HepG2 (cell line): ENCODE data around the gene CACNA1C.

Experiments used
- CREB1 ChIP-seq, 2 experiments: fragments of 450-650 bp in 1 of 2; IDR thresholded peaks; 2 replicates each; pipeline ENCODE4 v1.6.1; 2016 to 2017; ENCODE audit warnings: control low read depth in 1 of 2, mild to moderate bottlenecking in 1 of 2, missing compliant biosample characterization in 1 of 2, missing genetic modification characterization in 1 of 2
- KAT7 ChIP-seq: IDR thresholded peaks from 2 replicates; pipeline ENCODE4 v1.6.1; 2018; ENCODE audit warnings: borderline replicate concordance, missing compliant biosample characterization
- KLF16 ChIP-seq, 2 experiments: sonication (generic) in 1 of 2; formaldehyde crosslinking in 1 of 2; IDR thresholded peaks; 2 replicates each; pipeline versions ENCODE4 v1.6.1 to v1.8.0; 2016 to 2023; ENCODE audit warnings: missing genetic modification reagents in 2 of 2, missing compliant biosample characterization in 1 of 2
- MTA3 ChIP-seq: sonication (generic); formaldehyde crosslinking; IDR thresholded peaks from 2 replicates; pipeline ENCODE4 v1.4.0; 2020; ENCODE audit warnings: missing genetic modification reagents
- SP5 ChIP-seq: IDR thresholded peaks from 2 replicates; pipeline ENCODE4 v1.6.1; 2016; ENCODE audit warnings: low read depth, borderline replicate concordance
- SRSF1 ChIP-seq: fragments of 200-400 bp; formaldehyde crosslinking; optimal IDR thresholded peaks from 2 replicates; pipeline ENCODE3; 2017; ENCODE audit warnings: mild to moderate bottlenecking, low read depth, low read length, moderate library complexity
- TEAD2 ChIP-seq: sonication (generic); formaldehyde crosslinking; IDR thresholded peaks from 2 replicates; pipeline ENCODE4 v1.9.0; 2021; ENCODE audit warnings: missing genetic modification reagents
- ZBTB10 ChIP-seq: sonication (generic); formaldehyde crosslinking; IDR thresholded peaks from 2 replicates; pipeline ENCODE4 v1.4.0; 2020; ENCODE audit warnings: missing genetic modification reagents, borderline replicate concordance
- ZNF207 ChIP-seq: fragments of 450-650 bp; IDR thresholded peaks from 2 replicates; pipeline ENCODE4 v1.6.1; 2016; ENCODE audit warnings: antibody characterized with exemption, borderline replicate concordance

DNA sequence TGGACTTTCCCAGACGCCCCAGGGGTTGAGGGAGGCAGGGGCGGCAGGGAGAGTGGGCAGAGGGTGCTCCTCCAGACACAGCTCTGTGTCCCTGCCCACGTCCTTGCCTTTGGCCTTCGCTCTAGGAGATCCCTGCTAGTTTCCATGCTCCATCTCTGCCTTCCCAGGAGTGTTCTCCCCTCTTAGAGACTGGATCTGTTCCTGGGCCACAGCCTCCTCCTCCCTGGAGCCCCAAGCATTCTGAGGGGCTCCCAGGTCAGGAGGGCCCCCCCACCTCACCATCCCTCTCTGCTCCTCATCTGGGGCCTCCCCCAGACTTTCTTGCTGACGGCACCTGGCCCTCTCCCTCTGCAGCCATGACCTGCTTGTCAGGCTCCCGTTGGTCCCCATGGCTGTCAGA lies 526.0 kb downstream of the CACNA1C start:
- TF ChIP-seq MTA3 (CRISPR knock-in tag): no peak
- TF ChIP-seq SRSF1: no peak
- no peak for TF ChIP-seq KAT7 (CRISPR knock-in tag)
- no peak for TF ChIP-seq SP5 (CRISPR knock-in tag)
- no peak for TF ChIP-seq KLF16 (CRISPR knock-in tag; IDR thresholded peaks at IDR 0.05)
- TF ChIP-seq ZBTB10: no peak
- TF ChIP-seq ZNF207: no peak
- TF ChIP-seq TEAD2: no peak
- TF ChIP-seq CREB1 (IDR thresholded peaks at IDR 0.05): no peak
- no peak for TF ChIP-seq CREB1 (CRISPR knock-in tag; IDR thresholded peaks at IDR 0.05)
